Stimulated activated naive CD8-positive, alpha-beta T cell treated with anti-CD3 and anti-CD28 coated beads, Interleukin-15, amount 100 ng/mL, for 72 hours (primary cell): ENCODE results near the gene SPOUT1.

Source experiments
- ATAC-seq: fragments of 150-1000 bp; cut with Tn5 transposase; 2 replicates; pipeline ENCODE4 v1.10.0; 2021; ENCODE audit warnings: mild to moderate bottlenecking, moderate library complexity
- DNase-seq, 2 donors: peaks; one replicate each; pipeline ENCODE4 v3.0.0; 2021 to 2022
- H3K27ac Mint-ChIP-seq, 2 donors: one replicate each; pipeline ENCODE4 v1.8.0; 2022; ENCODE audit warnings: mild to moderate bottlenecking in 2 of 2, mixed read lengths in 2 of 2, moderate library complexity in 2 of 2
- H3K27me3 Mint-ChIP-seq: one replicate; pipeline ENCODE4 v1.8.0; 2022; ENCODE audit warnings: mixed read lengths
- H3K4me1 Mint-ChIP-seq: one replicate; pipeline ENCODE4 v1.8.0; 2022; ENCODE audit warnings: mild to moderate bottlenecking, mixed read lengths
- H3K4me3 Mint-ChIP-seq, 2 donors: one replicate each; pipeline ENCODE4 v1.8.0; 2022; ENCODE audit warnings: mild to moderate bottlenecking in 2 of 2, mixed read lengths in 2 of 2, moderate library complexity in 1 of 2
- H3K9me3 Mint-ChIP-seq, 2 donors: one replicate each; pipeline ENCODE4 v1.8.0; 2022; ENCODE audit warnings: mixed read lengths in 2 of 2

SPOUT1 gene

DNA sequence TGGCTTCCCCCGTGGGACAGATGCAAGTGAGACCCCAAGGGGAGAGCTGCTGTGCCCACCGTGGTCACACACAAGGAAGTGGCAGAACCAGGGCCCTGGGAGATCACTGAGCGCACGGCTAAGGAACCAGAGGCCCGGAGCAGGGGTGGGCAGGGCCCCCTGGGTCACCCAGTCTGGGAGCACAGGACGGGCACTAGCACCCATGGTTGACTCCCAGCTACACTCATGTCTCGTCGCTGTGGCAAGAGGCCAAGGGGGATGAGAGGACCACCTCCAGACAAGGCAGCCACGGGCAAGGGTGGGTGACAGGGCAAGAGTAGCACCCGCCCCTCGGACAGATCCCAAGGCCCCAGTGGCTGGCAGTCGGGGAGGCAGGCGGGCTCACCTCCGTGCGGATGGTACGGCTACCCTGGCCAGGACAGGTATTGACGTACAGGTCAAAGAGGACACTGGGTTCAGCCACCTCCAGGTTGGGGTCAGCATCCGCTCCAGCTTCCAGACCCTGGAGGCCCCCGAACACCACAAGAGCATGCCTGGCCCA, 6.2 kb downstream of the SPOUT1 start:
- Mint-ChIP-seq H3K9me3 (no peaks in the 10 kb centered on the region), H3K4me1 (peaks cover 53% of the 10 kb centered on the region), H3K4me3 (no peak overlapping the region), H3K27me3 (no peaks in the 10 kb centered on the region), H3K27ac (peak overlapping the region in 1 of 2 donors; percentile 63)
- ATAC-seq (no peak), DNase-seq (no peak)

DNA sequence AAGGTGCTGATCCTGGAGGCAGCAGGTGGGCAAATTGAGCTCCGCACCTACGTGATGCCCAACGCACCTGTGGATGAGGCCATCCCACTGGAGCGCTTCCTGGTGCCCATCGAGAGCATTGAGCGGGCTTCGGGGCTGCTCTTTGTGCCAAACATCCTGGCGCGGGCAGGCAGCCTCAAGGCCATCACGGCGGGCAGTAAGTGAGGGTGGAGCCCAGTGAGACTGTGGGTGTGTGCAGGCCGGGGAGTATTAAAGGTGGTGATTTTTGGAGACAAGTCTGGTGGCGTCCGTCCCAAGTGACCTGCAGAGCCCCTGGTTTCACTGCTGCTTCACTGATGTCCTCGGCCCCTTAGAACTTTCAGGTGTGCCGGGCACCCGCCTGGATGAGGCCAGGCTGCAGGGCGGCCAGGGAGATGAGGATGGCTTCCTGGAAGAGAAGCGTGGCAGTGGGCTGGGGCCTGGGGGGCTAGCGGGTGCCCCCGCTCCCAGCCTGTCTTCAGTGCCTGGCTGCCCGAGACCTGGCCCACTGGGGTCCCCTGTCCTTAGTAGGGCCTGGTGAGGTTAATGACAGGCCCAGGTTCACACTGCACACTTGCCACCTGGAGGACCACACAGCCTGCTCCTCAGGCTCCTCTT, 7.1 kb downstream of the SPOUT1 start:
- Mint-ChIP-seq H3K4me1 (peaks cover 44% of the 10 kb centered on the region), H3K9me3 (no peaks in the 10 kb centered on the region), H3K4me3 (no peak overlapping the region), H3K27ac (peak overlapping the region in 1 of 2 donors; percentile 15), H3K27me3 (no peaks in the 10 kb centered on the region)
- DNase-seq (no peak), ATAC-seq (no peak)

DNA sequence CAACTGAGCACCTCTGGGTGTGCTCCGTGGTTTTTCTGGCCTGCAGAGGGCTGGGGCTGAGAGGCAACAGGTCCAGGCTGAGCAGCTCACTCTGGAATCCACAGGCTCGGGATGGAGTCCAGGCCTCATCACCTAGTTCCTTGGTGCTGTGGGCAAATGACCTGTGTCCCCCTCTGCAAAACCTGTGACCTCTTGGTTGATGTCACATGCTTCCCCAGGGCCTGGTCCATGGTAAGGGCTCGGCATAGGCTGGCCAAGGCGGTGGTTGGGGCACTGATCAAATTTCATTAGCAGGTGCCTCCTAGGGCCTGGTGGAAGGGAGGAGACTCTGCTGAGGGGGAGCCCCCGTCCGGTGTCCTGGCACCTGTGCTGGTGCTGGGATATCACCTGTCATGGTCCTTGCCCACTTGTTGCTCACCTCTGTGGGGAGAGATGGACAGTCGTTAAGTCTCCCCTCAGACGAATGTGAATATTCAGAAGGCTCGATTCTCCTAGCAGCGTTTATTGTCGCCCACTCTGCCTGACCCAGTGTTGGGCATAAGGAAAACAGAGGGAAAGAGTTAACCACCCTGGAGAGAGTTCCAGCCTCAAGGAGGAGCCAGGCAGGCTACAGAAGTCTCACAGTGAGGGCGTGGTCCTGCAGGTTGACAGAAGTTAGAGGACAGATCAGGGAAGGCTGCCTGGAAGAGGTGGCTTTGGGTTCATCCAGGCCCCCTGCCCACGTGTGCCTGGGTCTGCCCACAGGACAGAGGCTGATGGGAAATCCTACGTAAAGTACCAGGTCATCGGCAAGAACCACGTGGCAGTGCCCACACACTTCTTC, 7.8 kb downstream of the SPOUT1 start:
- Mint-ChIP-seq H3K27ac (peak overlapping the region in 1 of 2 donors; percentile 15), H3K4me1 (peaks cover 37% of the 10 kb centered on the region), H3K4me3 (no peak overlapping the region), H3K9me3 (no peaks in the 10 kb centered on the region), H3K27me3 (no peaks in the 10 kb centered on the region)
- DNase-seq = no peak
- ATAC-seq = no peak

DNA sequence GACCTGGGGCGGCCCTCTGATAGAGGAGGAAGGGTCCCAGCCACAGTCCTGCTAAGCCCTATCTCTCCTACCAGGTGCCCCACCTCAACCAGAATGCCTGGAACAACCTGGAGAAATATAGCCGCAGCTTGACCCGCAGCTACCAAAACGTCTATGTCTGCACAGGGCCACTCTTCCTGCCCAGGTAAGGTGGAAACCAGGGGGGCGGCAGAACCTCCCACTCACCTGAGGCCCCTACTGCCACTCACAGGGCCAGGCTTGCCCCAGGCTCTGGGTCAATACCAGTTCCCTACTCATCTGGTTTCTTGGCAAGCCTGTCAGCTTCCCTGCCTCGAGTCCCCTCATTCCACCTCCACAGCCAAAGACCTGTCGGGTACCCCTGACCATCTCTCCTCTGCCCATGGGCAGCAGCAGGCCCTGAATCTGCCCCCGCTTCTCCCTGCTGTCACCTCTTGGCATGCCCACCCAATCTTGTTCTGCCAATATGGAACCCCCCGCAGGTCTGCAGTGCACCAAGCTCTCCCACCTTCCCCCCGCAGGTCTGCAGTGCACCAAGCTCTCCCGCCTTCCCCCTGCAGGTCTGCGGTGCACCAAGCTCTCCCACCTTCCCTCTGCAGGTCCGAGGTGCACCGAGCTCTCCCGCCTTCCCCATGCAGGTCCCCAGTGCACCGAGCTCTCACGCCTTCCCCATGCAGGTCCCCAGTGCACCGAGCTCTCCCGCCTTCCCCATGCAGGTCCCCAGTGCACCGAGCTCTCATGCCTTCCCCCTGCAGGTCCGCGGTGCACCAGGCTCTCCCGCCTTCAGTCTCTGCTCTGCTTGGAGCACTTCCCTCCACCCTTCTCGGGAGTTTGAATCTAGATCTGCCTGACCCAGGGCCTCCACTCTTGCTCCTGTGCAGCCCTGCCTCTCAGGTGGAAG, 8.7 kb downstream of the SPOUT1 start:
- peak overlapping the region in 1 of 2 donors; percentile 79 for H3K27ac Mint-ChIP-seq
- no peak overlapping the region for H3K4me3 Mint-ChIP-seq

DNA sequence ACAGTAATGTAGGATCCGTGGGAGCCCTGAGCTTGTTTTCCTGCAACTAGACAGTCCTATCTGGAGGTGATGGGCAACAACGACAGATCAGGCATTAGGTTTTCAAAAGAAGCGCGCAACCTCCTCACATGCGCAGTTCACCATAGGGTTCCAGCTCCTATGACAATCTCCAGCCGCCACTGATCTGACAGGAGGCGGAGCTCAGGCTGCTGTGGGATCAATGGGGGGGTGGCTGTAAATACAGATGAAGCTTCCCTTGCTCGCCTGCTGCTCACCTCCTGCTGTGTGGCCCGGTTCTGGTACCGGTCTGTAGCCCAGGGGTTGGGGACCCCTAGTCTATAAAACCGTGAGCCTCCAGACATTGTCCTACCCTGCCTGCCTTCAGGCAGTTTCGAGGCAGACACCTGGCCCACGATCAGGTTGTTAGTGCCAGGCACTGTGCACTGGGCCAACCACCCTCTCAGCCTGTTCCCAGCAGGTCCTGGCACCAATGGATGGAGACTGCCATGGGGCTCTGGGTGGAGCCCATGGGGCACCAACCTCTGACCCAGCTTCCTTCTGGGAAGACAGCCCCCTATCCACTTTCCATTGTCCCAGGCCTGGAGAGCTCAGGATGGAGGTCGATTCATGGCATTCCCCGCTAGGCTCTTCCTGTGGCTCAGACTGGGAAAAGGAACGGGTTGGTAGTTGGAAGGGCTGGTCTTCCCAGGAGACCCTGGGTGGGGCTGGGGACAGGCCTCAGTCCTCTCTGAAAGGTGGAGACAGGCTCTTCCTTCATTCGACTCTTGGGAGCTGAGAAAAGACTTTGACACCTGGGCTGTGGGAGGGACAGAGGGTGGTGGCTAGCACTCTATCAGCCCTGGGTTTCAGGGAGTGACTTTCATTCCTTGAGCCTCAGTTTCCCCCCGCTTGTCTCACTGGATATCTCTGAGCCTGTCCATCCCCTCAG, 9.6 kb downstream of the SPOUT1 start:
- DNase-seq = no peak
- peaks cover 32% of the 10 kb centered on the region for H3K4me1 Mint-ChIP-seq
- H3K4me3 Mint-ChIP-seq = peak overlapping the region; percentile 59 to 78
- H3K9me3 Mint-ChIP-seq = no peaks in the 10 kb centered on the region
- H3K27ac Mint-ChIP-seq = peak overlapping the region in 1 of 2 donors; percentile 89
- H3K27me3 Mint-ChIP-seq = no peaks in the 10 kb centered on the region
- no peak for ATAC-seq

More for the DNA sequence above, 8.7 kb downstream of the SPOUT1 start:
- DNase-seq = no peak
- Mint-ChIP-seq H3K4me1 (peaks cover 32% of the 10 kb centered on the region), H3K9me3 (no peaks in the 10 kb centered on the region), H3K27me3 (no peaks in the 10 kb centered on the region)
- ATAC-seq = no peak

DNA sequence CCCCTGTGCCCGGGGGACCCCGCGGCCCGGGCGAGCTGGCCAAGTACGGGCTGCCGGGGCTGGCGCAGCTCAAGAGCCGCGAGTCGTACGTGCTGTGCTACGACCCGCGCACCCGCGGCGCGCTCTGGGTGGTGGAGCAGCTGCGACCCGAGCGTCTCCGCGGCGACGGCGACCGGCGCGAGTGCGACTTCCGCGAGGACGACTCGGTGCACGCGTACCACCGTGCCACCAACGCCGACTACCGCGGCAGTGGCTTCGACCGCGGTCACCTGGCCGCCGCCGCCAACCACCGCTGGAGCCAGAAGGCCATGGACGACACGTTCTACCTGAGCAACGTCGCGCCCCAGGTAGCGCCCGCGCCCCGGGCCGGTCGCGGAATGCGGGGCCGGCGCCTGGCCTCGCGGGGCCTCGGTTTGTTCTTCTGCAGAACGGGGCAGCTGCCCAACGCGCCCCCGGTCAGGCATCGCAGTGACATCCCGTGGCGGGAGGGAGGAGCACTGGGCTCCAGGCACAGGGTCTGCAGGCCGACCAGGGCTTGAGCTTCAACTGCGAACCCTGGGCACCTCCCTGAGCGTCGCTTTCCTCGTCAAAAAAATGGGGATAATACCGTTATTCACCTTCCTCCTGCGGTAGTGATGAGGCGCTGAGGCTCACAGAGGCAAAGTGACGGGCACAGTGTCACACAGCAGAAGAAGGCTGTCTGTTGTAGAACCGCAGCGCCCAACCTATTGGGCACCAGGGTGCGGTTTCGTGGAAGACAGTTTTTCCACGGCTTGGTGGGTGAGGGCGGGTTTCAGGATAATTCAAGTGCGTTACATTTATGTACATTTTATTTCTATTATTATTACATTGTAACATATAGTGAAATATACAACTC, 10.5 kb downstream of the SPOUT1 start:
- no peaks in the 10 kb centered on the region for H3K9me3 Mint-ChIP-seq
- peak overlapping the region; percentile 72 to 78 for H3K4me3 Mint-ChIP-seq
- no peaks in the 10 kb centered on the region for H3K27me3 Mint-ChIP-seq
- ATAC-seq = peak; percentile 61
- H3K27ac Mint-ChIP-seq = peak overlapping the region in 1 of 2 donors; percentile 89
- peak; percentile 19 to 44 for DNase-seq
- H3K4me1 Mint-ChIP-seq = peaks cover 32% of the 10 kb centered on the region

DNA sequence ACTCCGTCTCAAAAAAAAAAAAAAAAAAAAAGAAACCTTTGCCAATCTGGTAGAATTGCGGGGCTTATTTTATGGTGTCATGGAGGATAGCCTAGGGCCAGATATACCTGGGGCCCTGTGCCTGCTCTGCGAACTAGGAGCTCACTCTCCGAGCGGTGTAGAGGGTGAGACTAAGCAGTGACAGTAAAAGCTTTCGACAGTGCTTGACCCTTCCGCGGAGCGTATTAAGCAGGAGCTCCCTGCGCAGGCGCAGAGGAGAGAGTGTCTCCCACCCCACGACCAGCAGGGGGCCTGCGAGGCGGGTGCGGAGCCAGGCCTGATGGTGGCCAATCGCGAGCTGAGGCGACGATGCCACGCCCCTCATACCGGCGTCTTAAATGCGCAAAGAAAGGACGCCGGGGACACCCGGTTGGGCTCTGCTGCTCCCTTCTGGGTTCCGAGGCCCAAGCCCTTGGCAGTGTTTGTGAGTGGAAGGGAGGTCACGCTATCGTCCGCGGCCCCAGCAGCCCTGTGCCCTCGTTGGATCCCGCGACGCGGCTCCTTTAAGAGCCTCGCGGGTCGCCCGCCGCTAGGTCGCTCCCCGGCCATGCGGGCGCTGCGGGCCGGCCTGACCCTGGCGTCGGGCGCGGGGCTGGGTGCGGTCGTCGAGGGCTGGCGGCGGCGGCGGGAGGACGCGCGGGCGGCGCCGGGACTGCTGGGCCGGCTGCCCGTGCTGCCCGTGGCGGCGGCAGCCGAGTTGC, 11.3 kb downstream of the SPOUT1 start, which contains the start of gene ENDOG:
ENDOG (plus strand) TSS at position 402 of the 740 bp plus-strand sequence; CDS start at position 587, 185 bp downstream.
- peak within 1 kb of the TSS; percentile 80 to 86 for H3K4me3 Mint-ChIP-seq
- no peaks in the 10 kb centered on the region for H3K27me3 Mint-ChIP-seq
- peak within 1 kb of the TSS; percentile 69 to 95 for H3K27ac Mint-ChIP-seq
- no peaks in the 10 kb centered on the region for H3K9me3 Mint-ChIP-seq
- peaks cover 32% of the 10 kb centered on the region for H3K4me1 Mint-ChIP-seq
- ATAC-seq (peak; percentile 93), DNase-seq (peak; percentile 98 to 99)

DNA sequence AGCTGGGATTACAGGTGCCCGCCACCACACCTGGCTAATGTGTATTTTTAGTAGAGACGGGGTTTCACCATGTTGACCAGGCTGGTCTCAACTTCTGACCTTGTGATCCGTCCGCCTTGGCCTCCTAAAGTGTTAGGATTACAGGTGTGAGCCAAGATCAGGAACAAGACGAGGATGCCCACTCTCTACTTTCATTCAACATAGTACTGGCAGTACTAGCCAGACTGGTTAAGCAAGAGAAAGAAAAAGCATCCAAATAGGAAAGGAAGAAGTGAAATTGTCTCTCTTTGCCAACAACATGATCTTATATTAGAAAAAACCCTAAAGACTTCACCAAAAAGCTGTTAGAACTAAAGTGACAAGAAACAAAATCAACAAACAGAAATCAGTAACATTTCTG, 18.7 kb downstream of the SPOUT1 start:
- H3K27me3 Mint-ChIP-seq = no peaks in the 10 kb centered on the region
- DNase-seq (no peak), ATAC-seq (no peak)
- peak overlapping the region in 1 of 2 donors; percentile 79 for H3K27ac Mint-ChIP-seq
- H3K4me1 Mint-ChIP-seq = no peaks in the 10 kb centered on the region
- no peaks in the 10 kb centered on the region for H3K9me3 Mint-ChIP-seq
- no peak overlapping the region for H3K4me3 Mint-ChIP-seq

DNA sequence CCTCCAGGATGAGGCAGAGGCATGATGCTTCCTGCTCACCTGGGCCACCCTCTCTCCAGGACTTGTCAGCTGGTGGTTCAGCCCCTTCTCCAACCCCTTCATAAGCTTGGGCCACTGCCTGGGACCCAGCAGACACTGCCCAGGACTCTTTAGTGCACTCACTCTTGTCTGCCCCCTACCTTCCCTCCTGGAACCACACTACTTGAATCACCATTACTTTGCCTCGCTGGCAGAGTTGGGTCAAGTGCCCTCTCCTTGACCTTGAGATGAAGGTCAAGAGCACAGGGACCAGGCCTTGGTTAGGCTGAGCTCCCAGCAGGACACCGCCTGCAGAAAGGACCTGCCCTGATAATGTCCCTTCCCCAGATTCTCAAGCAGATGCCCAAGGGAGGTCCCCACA, 19.8 kb downstream of the SPOUT1 start:
- no peaks in the 10 kb centered on the region for H3K4me1 Mint-ChIP-seq
- no peaks in the 10 kb centered on the region for H3K9me3 Mint-ChIP-seq
- no peak for DNase-seq
- ATAC-seq = no peak
- no peaks in the 10 kb centered on the region for H3K27me3 Mint-ChIP-seq
- H3K4me3 Mint-ChIP-seq = no peak overlapping the region
- no peak overlapping the region for H3K27ac Mint-ChIP-seq

DNA sequence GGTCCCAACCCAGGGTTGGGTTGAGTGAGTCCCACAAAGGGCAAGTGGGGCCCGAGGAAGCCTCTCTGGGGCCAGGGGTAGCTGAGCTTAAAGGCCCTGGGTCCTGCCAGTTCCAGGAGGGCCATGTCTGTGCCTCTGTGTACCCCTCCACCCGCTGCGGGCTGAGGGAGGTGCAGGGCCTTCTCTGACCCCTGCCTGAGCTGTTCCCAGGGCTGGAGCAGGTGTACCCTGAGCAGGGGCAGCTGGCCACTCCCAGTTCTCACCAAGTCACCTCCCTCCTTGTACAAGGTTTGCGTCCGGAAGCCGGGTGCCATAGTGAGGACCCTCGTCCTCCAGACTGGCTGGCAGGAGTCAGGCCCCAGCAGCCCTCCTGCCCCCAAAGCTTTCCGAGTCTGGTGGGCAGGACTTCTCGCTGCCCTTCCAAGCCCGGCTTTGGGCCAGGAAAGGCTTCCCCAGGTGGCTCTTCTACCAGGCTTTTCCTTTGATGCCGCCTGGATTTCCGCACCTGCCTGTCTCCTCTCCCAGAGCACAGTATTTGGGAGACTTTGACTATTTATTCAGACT, 20.5 kb downstream of the SPOUT1 start:
- Mint-ChIP-seq H3K4me1 (no peaks in the 10 kb centered on the region), H3K4me3 (no peak overlapping the region), H3K9me3 (no peaks in the 10 kb centered on the region), H3K27me3 (no peaks in the 10 kb centered on the region), H3K27ac (no peak overlapping the region)
- DNase-seq (no peak), ATAC-seq (no peak)

DNA sequence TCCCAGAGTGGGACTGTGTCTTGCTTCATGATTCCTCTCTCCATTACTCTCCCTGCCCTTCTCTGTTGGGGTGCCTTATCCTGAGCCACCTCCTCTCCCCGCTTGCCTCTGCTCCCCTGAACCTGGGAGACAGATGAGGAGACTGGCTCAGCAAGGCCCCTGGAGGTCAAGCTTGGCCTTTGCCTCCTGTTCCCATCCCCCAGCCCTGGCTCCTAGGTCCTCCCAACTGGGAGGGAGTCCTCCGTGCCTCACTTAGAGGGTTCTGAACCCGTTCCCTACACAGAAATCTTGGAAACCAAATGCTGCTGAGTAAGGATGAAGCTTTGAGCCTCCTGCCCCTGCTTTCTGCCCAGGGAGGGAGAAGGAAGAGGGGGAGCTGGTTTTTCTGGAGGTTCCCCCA, 21.1 kb downstream of the SPOUT1 start:
- Mint-ChIP-seq H3K4me1 (no peaks in the 10 kb centered on the region), H3K27me3 (no peaks in the 10 kb centered on the region), H3K9me3 (no peaks in the 10 kb centered on the region), H3K27ac (no peak overlapping the region), H3K4me3 (no peak overlapping the region)
- ATAC-seq (no peak), DNase-seq (no peak)

DNA sequence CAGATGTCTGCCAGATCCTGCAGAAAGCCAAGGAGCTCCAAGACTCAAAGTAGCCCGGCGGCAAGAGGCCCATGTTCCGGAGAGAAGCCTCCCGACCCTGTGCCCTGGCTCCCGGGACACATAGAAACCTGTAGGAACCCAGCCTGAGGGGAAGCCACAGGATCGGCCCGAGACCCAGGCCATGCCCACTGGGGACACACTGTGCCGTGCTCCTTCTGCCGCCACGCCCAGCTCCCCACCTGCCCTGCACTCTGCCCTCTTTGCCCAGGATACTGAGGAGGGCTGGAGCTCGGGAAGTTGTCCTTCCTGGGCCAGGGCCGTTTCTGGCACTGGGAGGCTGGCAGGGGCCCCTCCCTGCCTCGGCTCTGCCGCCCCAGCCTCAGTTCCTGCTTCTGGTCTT, 21.8 kb downstream of the SPOUT1 start:
- no peaks in the 10 kb centered on the region for H3K27me3 Mint-ChIP-seq
- no peak overlapping the region for H3K27ac Mint-ChIP-seq
- no peaks in the 10 kb centered on the region for H3K4me1 Mint-ChIP-seq
- H3K4me3 Mint-ChIP-seq = no peak overlapping the region
- ATAC-seq (no peak), DNase-seq (no peak)
- no peaks in the 10 kb centered on the region for H3K9me3 Mint-ChIP-seq

DNA sequence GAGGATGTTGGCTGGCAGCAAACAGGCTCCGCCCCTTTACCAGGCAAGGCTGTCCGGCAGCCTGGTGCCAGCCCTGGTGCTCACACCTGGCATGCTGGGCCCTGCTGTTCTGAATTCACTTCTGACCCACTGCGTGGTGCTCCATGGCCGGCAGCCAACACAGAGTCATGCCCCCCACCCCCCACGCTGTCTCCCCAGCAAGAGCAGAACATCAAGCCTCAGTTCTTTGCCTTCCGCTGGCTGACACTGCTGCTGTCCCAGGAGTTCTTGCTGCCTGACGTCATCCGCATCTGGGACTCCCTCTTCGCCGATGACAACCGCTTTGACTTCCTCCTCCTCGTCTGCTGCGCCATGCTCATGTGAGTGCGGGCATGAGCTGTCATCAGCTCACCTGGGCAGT, 23.9 kb downstream of the SPOUT1 start:
- Mint-ChIP-seq H3K4me1 (no peaks in the 10 kb centered on the region), H3K27me3 (no peaks in the 10 kb centered on the region), H3K27ac (no peak overlapping the region), H3K4me3 (no peak overlapping the region), H3K9me3 (no peaks in the 10 kb centered on the region)
- DNase-seq = no peak
- no peak for ATAC-seq
